OCI-M2 (cell line): Measurements from ENCODE around the gene GPR4.
A peak's percentile ranks its signal among the peaks of the same experiment; 100 is the strongest.
"Not testable (repeated sequence)": the region's sequence is repeated elsewhere in the genome, so short reads cannot be mapped to it uniquely, and the experiment has no call there.

ENCODE experiments used
- DNase-seq: peaks from one replicate; lab custom pipeline; 2025; ENCODE audit not compliant: unreplicated experiment; lab: John Stamatoyannopoulos, UW

Gene GPR4

DNA sequence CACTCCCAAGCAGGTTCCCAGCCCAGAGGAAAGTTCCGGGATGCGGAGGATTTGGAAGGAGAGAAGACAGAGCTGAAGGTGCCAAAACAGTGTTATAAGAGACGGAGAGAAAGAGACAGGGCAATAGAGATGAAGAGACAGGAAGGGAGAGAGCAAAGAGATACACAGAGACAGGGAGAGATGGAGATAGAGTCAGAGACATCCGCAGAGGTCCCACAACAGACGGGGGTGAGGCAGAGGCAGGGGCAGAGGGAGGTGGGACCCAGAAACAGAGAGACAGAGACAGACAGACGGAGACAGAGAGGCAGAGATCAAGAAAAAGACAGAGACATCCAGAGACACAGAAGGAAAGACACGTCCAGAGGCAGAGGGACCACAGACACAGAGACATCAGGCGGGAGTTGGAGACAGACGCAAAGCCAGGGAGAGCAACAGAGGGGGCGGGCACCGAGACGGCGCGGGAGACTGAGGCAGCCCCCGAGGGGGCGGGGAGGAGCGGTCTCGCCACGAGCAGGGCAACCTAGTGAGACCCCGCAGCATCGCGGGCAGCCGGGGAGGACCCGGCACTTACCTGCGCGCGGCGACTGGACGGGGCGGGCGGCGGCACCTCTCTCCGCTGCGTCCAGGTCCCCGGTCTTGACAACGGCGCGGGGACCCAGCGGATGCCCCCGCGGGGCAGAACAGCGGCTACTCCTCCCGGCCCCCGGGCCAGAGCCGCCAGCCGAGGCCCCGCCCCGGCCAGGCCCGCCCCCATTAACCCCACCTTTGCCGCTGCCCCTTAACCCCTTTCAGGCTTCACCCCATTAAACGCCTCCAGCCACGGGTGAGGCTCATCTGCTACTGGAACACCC, at the start of gene GPR4:
Gene GPR4, minus strand, starts transcription at position 689 of the 851 bp plus-strand sequence. CDS start 10,346 bp downstream, outside the sequence.
- DNase-seq = no peak

GRCh38 chr19:45650722-45651121, 48.7 kb upstream of the GPR4 start:
- no peak for DNase-seq

GRCh38 chr19:45646345-45646698, 44.3 kb upstream of the GPR4 start:
- DNase-seq = no peak

DNA sequence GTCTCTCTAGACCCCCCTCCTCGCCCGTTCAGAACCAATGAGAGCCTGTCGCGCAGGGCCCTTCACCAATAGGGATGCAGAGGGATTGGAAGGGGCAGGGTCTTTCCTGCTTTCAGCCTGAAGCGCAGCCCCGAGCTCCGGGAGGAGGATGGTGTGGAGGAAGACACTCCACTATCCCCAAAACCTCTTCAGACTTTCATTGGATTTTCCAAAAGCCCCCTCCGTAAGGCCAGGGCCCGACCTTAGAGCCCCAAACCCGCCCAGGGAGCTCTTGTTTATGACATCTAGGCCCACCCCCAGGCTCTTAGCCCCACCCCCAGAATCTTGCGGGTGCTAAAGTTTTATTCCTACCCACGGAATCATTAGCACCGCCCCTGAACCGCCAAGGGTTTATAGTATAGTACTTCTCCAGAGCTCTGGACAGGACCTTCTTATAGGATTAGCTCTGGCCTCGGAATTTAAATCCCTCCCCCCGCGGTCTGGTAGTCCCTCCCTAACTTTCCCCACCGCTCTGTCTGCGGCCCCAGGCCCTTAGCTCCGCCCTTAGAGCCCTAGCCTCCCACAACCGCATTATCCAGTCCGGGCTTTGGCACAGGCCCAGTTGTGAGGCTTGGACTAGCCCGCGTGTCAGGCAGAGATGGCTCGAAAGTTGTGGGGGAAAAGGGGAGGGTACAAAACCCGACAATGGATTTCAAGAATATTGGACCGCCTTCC, 43.8 kb upstream of the GPR4 start:
- no peak for DNase-seq

DNA sequence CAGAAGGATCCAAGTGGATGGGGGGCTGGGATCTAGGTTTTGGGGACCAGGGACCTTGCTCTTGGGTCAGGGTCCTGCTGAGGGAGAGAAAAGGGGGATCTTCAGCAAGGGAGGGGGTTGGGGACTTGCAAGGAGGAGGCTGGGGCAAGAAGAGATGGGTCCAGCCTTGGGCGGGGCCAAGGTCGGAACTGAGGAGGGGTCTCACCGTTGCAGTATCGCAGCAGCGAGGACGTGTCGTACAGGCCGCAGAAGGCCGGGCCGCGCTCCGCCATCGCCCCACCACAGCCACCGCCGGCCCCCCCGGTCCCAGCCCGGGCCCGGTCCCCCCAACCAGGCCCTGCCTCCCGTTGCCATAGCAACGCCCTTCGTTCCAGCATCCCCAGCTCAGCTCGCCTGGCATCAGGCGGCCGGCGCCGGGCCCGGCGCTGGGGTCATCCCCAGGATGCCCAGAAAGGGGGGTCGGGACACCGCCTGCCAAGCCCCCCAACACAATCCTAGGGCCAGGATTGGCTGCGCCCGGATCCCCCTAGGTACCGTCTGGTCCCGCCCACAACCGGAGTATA, 43.1 kb upstream of the GPR4 start:
- DNase-seq = no peak

- DNase-seq = no peak
Measured at GRCh38 chr19:45643927-45644771, 42.1 kb upstream of the GPR4 start.

DNA sequence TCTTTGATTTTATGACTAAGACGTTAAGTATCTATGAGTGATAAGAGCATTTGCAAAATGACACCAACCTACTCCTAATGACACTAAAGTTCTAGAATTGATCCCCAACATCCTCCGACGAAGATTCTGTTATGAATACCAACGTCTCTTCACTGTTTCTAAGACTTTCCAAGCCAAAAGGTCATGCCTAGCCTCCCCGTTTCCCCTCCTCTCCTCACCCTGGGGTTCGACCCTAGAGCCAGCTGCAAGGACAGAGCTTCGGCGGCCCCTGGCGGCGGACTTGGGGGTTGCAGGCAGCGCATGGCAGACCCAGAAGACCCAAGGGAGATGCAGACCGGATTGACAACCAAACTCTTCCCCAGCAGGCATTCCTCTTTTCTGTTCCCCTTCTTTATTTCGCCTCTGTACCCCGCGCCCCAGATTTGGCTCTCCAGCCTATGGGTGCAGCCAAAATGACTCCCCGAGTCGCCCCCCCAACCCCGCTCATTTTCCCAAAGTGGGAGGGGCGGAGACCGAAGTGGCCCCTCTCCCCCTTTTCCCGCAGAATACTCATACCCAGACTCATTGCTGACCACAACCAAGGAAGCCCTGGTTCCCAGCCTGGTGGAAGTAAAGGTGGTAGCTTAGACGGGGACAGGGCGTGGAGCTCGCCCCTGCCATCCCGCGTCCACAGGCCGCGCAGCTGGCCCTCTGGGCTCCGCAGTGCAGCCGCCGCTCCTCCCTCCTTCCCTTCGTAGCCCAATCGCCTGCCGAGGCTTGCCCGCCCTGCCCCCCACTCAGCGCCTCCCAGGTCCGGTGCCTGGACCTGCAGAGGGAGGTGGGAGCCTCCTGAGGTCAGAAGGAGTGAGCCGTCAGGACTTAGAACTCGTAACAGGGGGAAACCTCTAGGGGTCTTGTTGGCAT, 41.3 kb upstream of the GPR4 start:
- DNase-seq = peak; percentile 88

DNA sequence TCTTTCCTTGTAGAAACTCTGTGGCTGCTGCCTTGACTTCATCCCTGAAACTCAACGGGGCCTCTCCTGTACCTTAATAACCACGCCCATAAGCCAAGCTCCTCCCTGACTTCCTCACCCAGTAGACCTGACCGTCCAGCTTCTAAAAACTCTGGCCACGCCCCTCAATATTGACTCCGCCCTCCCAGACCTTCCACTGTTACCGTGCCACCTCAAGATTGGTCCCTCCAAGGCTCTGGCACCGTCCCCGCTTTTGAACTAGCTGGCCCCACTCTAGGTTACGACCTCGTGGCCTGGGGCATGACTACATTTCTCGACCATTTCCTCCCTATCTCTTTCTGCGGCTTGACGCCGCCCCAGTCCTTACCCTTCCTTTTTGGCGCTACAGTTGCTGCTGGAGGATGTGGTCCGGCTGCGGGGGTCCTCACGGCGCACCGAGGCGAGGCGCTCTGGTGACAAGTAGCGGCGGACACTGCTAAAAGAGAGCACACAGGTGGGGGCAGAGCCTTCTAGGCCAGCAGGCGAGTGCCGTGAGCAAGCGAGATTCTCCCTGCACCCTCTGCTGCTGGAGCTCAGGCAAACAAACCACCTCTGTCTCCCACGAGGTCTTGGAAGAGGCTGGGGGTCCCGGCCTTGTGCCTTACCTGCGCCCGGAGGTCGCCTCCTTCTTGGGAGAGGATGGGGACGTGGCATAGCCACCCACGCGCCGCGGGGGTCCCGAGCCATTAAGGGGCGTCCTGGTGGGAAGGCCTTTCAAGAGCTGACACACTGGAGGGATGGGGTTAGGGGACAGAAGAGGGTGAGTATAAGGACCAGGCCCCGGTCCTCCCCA, 39.5 kb upstream of the GPR4 start:
- DNase-seq = peak; percentile 96

DNA sequence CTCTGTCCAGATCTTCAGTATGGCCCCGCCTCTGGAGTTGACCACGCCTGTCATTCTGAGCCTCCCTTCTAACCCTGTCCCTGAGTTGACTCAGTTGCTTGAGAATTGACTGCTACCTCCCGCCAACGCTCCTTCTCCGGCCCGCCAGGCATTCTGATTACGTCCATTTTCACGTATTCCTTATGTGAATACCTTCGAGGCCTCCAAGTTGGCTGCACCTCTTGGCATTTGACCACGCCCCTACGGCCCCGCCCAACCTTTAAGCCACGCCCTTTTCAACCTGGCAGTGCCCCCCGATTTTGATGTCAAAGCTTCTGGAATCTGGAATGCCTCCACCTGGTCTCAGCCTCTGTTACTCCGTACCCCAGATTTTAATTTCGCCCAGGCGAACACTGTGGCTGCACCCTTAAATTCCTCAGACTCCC, 38.8 kb upstream of the GPR4 start:
- no peak for DNase-seq

- DNase-seq = peak; percentile 38
Measured at GRCh38 chr19:45638930-45639729, 37.1 kb upstream of the GPR4 start, which contains the start of gene EML2. Gene EML2, minus strand, starts transcription at chr19:45639397. Its CDS starts 21 bp downstream, at chr19:45639376.

DNA sequence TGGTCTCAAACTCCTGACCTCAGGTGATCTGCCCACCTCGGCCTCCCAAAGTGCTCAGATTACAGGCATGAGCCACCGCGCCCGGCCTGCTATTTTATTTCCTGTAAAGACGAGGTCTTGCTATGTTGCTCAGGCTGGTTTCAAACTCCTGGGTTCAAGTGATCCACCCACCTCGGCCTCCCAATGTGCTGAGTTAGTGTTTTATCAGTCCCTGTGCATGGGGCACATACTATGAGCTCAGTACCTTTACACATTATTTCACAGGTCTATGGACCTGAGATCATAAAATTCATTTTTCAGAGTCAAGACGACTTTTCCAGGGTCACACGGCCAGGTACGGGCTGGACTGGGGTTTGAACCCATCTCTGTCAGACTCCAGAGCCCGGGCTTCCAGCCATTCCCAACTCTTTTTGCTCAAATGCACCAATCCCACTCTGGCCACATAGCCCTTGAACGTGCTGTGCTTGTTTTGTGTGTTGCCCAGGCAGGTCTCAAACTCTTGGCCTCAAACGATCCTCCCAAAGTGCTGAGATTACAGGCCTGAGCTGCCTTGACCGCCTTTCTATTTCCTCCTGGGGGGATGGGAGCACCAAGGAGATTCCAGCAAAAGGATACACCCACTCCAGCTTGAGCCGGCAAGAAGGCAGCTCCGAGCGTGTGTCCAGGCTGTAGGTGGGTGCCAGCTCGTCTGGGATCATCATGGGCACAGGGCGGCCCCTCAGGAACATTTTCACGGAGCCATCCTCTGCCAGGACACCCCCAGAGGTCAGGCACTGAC, 36.1 kb upstream of the GPR4 start:
- DNase-seq = no peak

GRCh38 chr19:45636902-45637301, 34.9 kb upstream of the GPR4 start:
- no peak for DNase-seq

GRCh38 chr19:45636275-45636674, 34.3 kb upstream of the GPR4 start:
- no peak for DNase-seq

DNA sequence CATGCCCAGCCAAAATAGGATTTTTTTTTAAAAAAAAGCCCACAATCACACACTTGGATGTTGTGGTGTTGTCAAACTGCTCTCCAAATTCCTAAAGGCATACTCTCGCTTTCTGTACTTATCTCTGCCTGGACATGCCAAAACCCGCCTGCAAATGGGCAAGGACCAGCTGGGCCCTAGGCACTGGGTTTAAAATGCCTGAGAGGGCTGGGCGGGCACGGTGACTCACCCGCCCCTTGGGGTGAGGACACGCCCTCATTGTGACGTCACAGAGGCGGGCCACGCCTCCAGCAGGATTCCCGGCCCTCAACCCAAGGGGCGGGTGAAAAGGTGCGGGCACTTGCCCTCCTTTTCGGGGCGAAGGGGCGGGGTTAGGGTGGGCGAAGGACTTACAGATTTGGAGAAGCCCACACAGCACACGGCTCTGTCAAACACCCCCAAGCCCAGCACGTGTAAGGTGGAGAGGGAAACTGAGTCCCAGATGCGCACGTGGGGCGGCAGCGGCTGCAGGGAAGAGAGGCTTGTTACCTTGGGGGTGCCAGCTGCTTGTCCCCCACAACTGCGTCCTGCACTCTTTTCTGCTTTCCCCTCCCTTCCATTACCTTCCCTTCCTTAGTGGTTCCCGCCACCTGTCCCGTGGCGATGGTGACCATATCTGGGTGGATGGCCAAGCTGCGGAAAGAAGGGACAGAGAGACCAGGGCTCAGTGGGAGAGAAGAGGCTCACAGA, 30.6 kb upstream of the GPR4 start:
- no peak for DNase-seq

GRCh38 chr19:45630463-45630862, 28.5 kb upstream of the GPR4 start:
- DNase-seq = no peak

GRCh38 chr19:45629704-45630103, 27.7 kb upstream of the GPR4 start:
- DNase-seq = no peak

GRCh38 chr19:45628219-45628618, 26.2 kb upstream of the GPR4 start:
- not testable (repeated sequence) for DNase-seq
